Activated CD8-positive, alpha-beta memory T cell treated with anti-CD3 and anti-CD28 coated beads, Interleukin-2, amount 50 U/mL, for 48 hours (primary cell): ENCODE measurements around the gene PPAT.
"Not testable (repeated sequence)": the region's sequence is repeated elsewhere in the genome, so short reads cannot be mapped to it uniquely, and the experiment has no call there.

Experiments used
- DNase-seq: peaks from one replicate; pipeline ENCODE4 v3.0.0-alpha.2; 2020

The PPAT gene

DNA sequence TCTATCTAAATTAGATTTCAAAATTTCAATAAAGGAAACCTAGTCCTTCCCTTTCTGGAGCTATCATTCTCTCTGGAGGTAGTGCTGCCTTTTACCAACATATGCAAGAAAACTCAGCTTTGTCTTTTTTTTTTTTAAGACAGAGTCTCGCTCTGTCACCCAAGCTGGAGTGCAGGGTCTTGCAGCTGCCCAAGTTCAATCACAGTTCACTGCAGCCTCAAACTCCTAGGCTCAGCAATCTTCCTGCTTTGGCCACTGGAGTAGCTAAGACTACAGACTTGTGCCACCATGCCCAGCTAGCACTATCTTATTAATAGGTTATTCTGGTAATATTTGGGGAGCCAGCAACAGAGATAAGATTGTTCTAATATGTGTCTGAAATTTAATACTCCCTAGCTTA is 60.5 kb downstream of the PPAT start:
- DNase-seq = no peak

DNA sequence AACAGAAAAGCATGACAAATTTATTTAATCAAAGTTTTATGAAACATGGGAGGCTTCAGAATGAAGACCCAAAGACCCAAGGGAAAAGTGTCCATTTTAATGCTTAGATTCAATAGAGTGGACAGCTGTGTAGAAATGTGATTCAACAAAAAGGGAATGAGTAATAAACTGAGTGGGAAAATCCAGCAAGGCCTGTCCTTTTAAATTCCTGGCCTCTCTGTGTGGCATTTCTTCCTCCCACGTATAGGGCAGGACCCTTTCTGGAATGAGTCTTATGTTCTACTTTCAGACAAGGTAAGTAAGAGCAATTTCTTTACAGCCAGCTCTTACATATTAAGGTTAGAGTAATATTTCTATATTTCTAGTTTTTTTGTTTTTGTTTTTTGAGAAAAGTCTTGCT is 62.6 kb downstream of the PPAT start:
- DNase-seq = no peak

DNA sequence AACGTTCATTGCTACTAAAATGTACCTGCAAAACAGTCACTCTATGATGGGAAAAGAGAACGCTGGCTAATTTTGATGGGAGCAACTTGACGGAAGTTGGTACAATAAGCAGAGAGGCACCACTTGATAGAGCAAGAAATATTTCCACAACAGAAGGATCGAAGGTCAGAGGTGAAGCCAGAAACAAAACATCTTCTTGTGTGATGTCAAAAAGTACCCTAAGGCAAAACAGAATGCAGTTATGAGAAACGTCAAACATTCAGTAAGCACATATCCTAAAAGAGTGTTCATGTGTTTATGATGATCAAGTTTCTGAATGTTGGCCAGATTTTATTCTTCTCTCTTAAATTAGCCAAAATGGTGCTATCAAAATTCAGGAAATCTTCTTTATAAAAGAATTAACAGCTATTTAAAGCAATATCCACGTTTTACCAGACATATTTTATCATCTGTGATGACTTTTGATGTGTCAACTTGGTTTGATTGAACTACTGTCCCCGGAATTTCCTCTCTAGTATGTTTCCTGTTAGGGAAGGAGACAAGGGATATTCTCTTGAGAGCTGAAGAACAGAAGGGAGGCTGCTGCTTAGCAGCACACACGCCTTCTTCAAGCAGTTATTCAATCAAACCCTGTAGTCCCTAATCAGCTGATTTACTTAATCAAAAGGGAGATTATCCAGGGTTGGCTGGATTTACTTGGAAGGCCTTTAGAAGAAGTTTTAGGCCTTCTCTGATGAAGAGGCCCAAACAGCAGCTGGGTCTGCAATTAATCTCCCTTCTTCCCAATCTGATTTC is 63.8 kb downstream of the PPAT start:
- DNase-seq = no peak

DNA sequence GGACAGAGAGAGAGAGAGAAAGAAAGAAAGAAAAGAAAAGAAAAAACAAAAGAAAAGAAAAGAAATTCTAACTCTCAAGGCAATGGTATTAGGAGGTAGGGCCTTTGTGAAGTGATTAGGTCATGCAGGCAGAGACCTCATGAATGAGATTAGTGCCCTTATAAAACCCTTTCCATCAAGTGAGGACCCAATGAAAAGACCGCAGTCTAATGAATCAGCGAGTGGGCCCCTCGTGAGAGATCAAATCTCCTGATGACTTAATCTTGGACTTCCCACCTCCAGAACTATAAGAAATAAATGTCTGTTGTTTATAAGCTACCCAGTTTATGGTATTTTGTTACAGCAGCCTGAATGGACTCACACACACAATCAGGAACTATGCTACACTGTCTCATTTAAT is 65.0 kb downstream of the PPAT start:
- DNase-seq = no peak

DNA sequence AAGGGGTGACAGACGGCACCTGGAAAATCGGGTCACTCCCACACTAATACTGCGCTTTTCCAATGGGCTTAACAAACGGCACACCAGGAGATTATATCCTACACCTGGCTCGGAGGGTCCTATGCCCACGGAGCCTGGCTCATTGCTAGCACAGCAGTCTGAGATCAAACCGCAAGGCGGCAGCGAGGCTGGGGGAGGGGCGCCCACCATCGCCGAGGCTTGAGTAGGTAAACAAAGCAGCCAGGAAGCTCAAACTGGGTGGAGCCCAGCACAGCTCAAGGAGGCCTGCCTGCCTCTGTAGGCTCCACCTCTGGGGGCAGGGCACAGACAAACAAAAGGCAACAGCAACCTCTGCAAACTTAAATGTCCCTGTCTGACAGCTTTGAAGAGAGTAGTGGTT is 72.4 kb downstream of the PPAT start:
- DNase-seq = not testable (repeated sequence)

DNA sequence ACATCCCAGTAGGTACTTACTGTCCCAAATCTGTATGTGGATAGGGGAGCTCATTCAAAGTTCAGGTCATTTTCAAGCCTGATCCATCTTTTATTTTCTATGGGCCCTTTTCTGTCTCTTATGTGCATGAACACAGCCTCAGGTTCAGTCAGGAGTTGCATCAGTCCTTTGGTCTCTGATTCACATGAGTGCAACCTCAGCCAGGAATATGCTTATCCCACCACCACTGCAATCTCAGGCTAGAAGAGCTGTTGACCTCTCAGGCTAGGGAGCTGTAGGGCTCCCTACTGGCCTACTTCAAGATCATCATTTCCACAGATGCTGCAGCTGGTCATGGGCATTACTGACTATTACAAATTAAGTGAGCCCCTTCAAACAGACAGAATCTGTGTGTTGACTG is 75.3 kb downstream of the PPAT start:
- no peak for DNase-seq

DNA sequence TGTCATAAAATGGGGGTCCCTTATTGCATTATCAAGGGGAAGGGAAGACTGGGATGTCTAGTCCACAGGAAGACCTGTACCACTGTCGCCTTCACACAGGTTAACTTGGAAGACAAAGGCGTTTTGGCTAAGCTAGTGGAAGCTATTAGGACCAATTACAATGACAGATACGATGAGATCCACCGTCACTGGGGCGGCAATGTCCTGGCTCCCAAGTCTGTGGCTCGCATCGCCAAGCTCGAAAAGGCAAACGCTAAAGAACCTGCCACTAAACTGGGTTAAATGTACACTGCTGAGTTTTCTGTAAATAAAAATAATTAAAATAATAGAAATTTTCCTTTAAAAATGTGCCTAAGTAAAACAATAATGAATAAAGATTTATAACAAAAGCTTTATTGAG is 78.8 kb downstream of the PPAT start:
- DNase-seq = no peak

DNA sequence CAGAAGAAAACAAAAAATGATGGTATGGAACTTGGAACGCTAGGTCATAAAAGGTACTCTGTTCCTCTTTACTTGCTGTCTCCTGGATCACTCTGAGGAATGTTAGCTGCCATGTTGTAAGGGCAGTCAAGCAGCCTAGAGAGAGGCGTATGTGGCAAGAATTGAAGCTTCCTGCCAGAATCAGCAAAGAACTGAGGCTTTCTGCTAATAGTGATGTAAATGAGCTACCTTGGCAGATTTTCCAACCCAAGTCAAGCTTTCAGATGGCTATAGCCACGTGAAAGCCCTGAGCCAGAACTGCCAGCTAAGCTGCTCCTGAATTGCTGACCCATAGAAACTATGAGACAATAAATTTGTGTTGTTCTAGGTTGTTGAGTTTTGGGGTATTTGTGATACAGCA is 86.8 kb downstream of the PPAT start:
- no peak for DNase-seq

DNA sequence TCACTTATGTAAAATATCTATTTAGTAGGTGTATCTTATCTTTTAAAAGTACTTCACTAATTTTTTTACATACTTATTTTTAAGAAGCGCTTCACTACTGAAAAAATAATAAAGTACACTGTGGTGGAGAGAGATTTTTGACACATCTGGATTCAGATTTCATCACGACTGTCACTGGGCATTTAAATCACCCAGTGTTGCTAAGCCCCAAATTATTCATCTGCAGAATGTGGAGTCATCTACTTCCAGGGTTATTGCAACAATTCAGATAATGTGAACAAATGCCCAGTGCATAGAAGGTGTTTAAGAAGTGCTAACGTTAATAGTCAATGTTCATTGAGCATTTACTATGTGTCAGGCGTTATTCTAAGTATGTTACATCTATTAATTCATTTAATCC is 90.0 kb downstream of the PPAT start:
- DNase-seq = no peak
